Adrenal gland (tissue), 12 donors: Measurements from ENCODE around the gene DENND11. TPM values are rescaled to one million over a fixed set of nuclear protein-coding genes. Genes with fewer than 3 reads are reported as not detected.

Experiments used
- DNase-seq, 7 donors: peaks; one replicate each; pipeline ENCODE4 v3.0.0-alpha.2; 2019 to 2020
- H3K27ac ChIP-seq, 5 donors: fragments of 200-600 bp; sonication (generic) in 4 of 5; 1 replicate in 3 of 5; 2 replicates in 2 of 5; pipeline versions ENCODE4 v1.5.1 to v1.8.0; 2016 to 2020; ENCODE audit warnings: mild to moderate bottlenecking in 1 of 5
- H3K27me3 ChIP-seq: fragments of 200-600 bp; 2 replicates; pipeline ENCODE4 v1.8.0; 2021
- H3K36me3 ChIP-seq, 2 donors: fragments of 200-600 bp; replicated peaks in 1 of 2; 1 replicate in 1 of 2; 2 replicates in 1 of 2; pipeline versions ENCODE4 v1.5.1 to v1.8.0; 2018 to 2022
- H3K4me1 ChIP-seq, 2 donors: fragments of 200-600 bp; replicated peaks in 1 of 2; 1 replicate in 1 of 2; 2 replicates in 1 of 2; pipeline versions ENCODE4 v1.5.1 to v1.8.0; 2018 to 2021
- H3K4me3 ChIP-seq, 4 donors: fragments of 200-600 bp; sonication (generic) in 3 of 4; one replicate each; pipeline ENCODE4 v1.5.1; 2016 to 2018
- H3K9me3 ChIP-seq, 3 donors: fragments of 200-600 bp; sonication (generic) in 1 of 3; replicated peaks in 1 of 3; 1 replicate in 2 of 3; 2 replicates in 1 of 3; pipeline versions ENCODE4 v1.5.1 to v1.8.0; 2016 to 2021
- CTCF ChIP-seq, 6 experiments: fragments of 450-650 bp in 4 of 6; fragments of 200-600 bp in 2 of 6; sonication (generic) in 1 of 6; IDR thresholded peaks; 1 replicate in 5 of 6; 2 replicates in 1 of 6; pipeline versions ENCODE4 v1.5.1 to v1.8.0; 2016 to 2021; ENCODE audit warnings: antibody characterized with exemption in 6 of 6, mild to moderate bottlenecking in 2 of 6, moderate library complexity in 1 of 6
- POLR2A ChIP-seq, 2 donors: fragments of 450-650 bp; IDR thresholded peaks; one replicate each; pipeline ENCODE4 v1.6.1; 2017; ENCODE audit warnings: antibody characterized with exemption in 2 of 2, mild to moderate bottlenecking in 2 of 2, moderate library complexity in 1 of 2
- WGBS, 4 donors: extraction: QIAGEN DNeasy Blood & Tissue Kit in 2 of 4; methylation state at CpG; one replicate each; pipeline versions ENCODE4 v1.1.5 to v1.1.7; 2013 to 2017; 5-methylcytosine and 5-hydroxymethylcytosine counted together
- intact Hi-C, 2 donors: fragments of 100-400 bp; cut with DNase I; formaldehyde crosslinking; loops; one replicate each; pipeline versions ENCODE4 v1.14.1 to v1.15.0; 2022 to 2023
- polyA plus RNA-seq, 3 donors: library from polyadenylated mRNA; stranded (reverse); fragments of 200-250 nt in 2 of 3; fragments of 350-450 nt in 1 of 3; fragmentation: Illumina TruSeq in 1 of 3; extraction: RNeasy Lipid Tissue Mini Kit (QIAGEN cat#74804) in 1 of 3; gene quantifications; one replicate each; pipeline ENCODE4 v1.2.3, GENCODE V29; 2013 to 2014
- total RNA-seq, 9 donors: library from RNA; depleted of rRNA in 4 of 9; stranded (reverse); fragments of >200 nt in 4 of 9; fragments of 120-200 nt in 1 of 9; fragmentation: NEBNext Ultra II Directional in 1 of 9; extraction: Animal tissue kit (Norgen Biotek cat#: 25700) in 1 of 9; gene quantifications; one replicate each; pipeline versions ENCODE4 v1.1.0 to v1.2.4, GENCODE V29; 2013 to 2023
- donor health status: healthy with polysubstance abuse.
- donor health status: Bipolar disorder and iron deficiency.
- donor health status: DM: yes; HTN: yes; CAD: no.
- donor health status: DM: no; HTN: no; CAD: no.
- donor health status: DM: no; HTN: no; CAD: no.
- donor health status: DM: yes; HTN: yes; CAD: no.

DENND11 gene
- total and polyA plus RNA-seq, 12 donors, result 2.7 to 19.3 (median 11.9) TPM

GRCh38 chr7:141679014-141679413 is 23.0 kb downstream of the DENND11 start:
- H3K36me3 ChIP-seq, result no peaks in the 10 kb centered on the region
- no peaks in the 10 kb centered on the region for H3K27me3 ChIP-seq

GRCh38 chr7:141676618-141677017 is 25.3 kb downstream of the DENND11 start:
- Histone ChIP-seq H3K27me3 (no peaks in the 10 kb centered on the region), H3K36me3 (no peaks in the 10 kb centered on the region)
- intact Hi-C loops, result no loop called here

More at GRCh38 chr7:141679014-141679413, 23.0 kb downstream of the DENND11 start:
- Histone ChIP-seq H3K27ac (no peak overlapping the region), H3K4me1 (peaks cover 0 to 7% of the 10 kb centered on the region in 2 donors), H3K4me3 (no peak overlapping the region), H3K9me3 (no peaks in the 10 kb centered on the region)
- no peak for TF ChIP-seq POLR2A (IDR thresholded peaks at IDR 0.05)
- no peak for TF ChIP-seq CTCF (IDR thresholded peaks at IDR 0.05)
- intact Hi-C loops, result no loop called here
- DNase-seq, result no peak

GRCh38 chr7:141675436-141676215 is 26.3 kb downstream of the DENND11 start:
- intact Hi-C loops, result no loop called here
- H3K9me3 ChIP-seq, result no peaks in the 10 kb centered on the region
- no peak overlapping the region for H3K4me3 ChIP-seq
- H3K36me3 ChIP-seq, result no peaks in the 10 kb centered on the region
- no peaks in the 10 kb centered on the region for H3K27me3 ChIP-seq
- peak overlapping the region in 2 of 5 donors; percentile 29 to 43 for H3K27ac ChIP-seq
- DNase-seq, result no peak
- H3K4me1 ChIP-seq, result peaks cover 0 to 7% of the 10 kb centered on the region in 2 donors
- no peak for TF ChIP-seq CTCF (IDR thresholded peaks at IDR 0.05)
- TF ChIP-seq POLR2A (IDR thresholded peaks at IDR 0.05), result no peak
- 81 to 87% (median 84%) methylated on average over 6 of the region's 6 CpGs for WGBS, 4 donors

More at GRCh38 chr7:141676618-141677017, 25.3 kb downstream of the DENND11 start:
- H3K4me3 ChIP-seq, result no peak overlapping the region
- H3K27ac ChIP-seq, result no peak overlapping the region
- H3K9me3 ChIP-seq, result no peaks in the 10 kb centered on the region
- TF ChIP-seq CTCF (IDR thresholded peaks at IDR 0.05) (no peak), POLR2A (IDR thresholded peaks at IDR 0.05) (no peak)
- DNase-seq, result no peak
- H3K4me1 ChIP-seq, result peaks cover 0 to 7% of the 10 kb centered on the region in 2 donors
- WGBS, 4 donors, result 75 to 81% (median 79%) methylated on average over 3 of the region's 3 CpGs

GRCh38 chr7:141674702-141675101 is 27.3 kb downstream of the DENND11 start:
- 75 to 81% (median 79%) methylated on average over 4 of the region's 4 CpGs for WGBS, 4 donors
- H3K27me3 ChIP-seq, result no peaks in the 10 kb centered on the region
- H3K27ac ChIP-seq, result peak overlapping the region in 2 of 5 donors; percentile 29 to 43
- intact Hi-C loops, result no loop called here
- H3K4me1 ChIP-seq, result peaks cover 0 to 7% of the 10 kb centered on the region in 2 donors
- H3K4me3 ChIP-seq, result no peak overlapping the region
- DNase-seq, result no peak
- H3K36me3 ChIP-seq, result no peaks in the 10 kb centered on the region
- no peaks in the 10 kb centered on the region for H3K9me3 ChIP-seq
- TF ChIP-seq CTCF (IDR thresholded peaks at IDR 0.05), result peak in 2 of 6 experiments; percentile 14 to 19
- TF ChIP-seq POLR2A (IDR thresholded peaks at IDR 0.05), result no peak
